Effector CD8-positive, alpha-beta T cell (primary cell): ENCODE results near the gene POP5.
"Not testable (repeated sequence)": the region's sequence is repeated elsewhere in the genome, so short reads cannot be mapped to it uniquely, and the experiment has no call there.

Experiments used
- DNase-seq: peaks from one replicate; lab custom pipeline; 2025; lab: John Stamatoyannopoulos, UW

POP5 gene

GRCh38 chr12:120538281-120539156, 42.7 kb downstream of the POP5 start:
- DNase-seq = no peak

GRCh38 chr12:120537856-120538220, 43.4 kb downstream of the POP5 start:
- no peak for DNase-seq

GRCh38 chr12:120536064-120536791, 45.0 kb downstream of the POP5 start:
- no peak for DNase-seq

- peak; percentile 19 for DNase-seq
Observed at GRCh38 chr12:120534703-120535655, 46.2 kb downstream of the POP5 start.

- DNase-seq = peak; percentile 63
Observed at GRCh38 chr12:120534203-120534702, 46.9 kb downstream of the POP5 start, which contains the start of gene RNF10. Gene RNF10 (plus strand): TSS chr12:120534356. CDS start chr12:120534812, 456 bp downstream.

- DNase-seq = no peak
Observed at GRCh38 chr12:120532701-120533238, 48.4 kb downstream of the POP5 start.

GRCh38 chr12:120530418-120530761, 50.8 kb downstream of the POP5 start:
- not testable (repeated sequence) for DNase-seq

GRCh38 chr12:120529641-120530417, 51.4 kb downstream of the POP5 start:
- no peak for DNase-seq

- DNase-seq = peak; percentile 67
Observed at GRCh38 chr12:120528861-120529525, 52.2 kb downstream of the POP5 start, which contains the start of gene COQ5. Gene COQ5 (minus strand): TSS chr12:120529158. CDS start chr12:120529141, 17 bp downstream.
